GM18861 (cell line): ENCODE data around the gene SDF2.
"Not testable (repeated sequence)": the region's sequence is repeated elsewhere in the genome, so short reads cannot be mapped to it uniquely, and the experiment has no call there.

Source experiments
- ATAC-seq: cut with Tn5 transposase; IDR thresholded peaks from one replicate; pipeline ENCODE4 v1.9.1; 2021; ENCODE audit not compliant: unreplicated experiment

Gene SDF2

GRCh38 chr17:28635506-28635905, 26.2 kb downstream of the SDF2 start:
- no peak for ATAC-seq

- ATAC-seq, result no peak
Measured at GRCh38 chr17:28634206-28634865, 27.4 kb downstream of the SDF2 start.

- no peak for ATAC-seq
Measured at GRCh38 chr17:28626818-28627217, 34.9 kb downstream of the SDF2 start.

- ATAC-seq, result no peak
Measured at GRCh38 chr17:28624148-28624547, 37.6 kb downstream of the SDF2 start.

- no peak for ATAC-seq
Measured at GRCh38 chr17:28623696-28624095, 38.0 kb downstream of the SDF2 start.

GRCh38 chr17:28622186-28622585, 39.5 kb downstream of the SDF2 start:
- no peak for ATAC-seq

- no peak for ATAC-seq
Measured at GRCh38 chr17:28620010-28620409, 41.7 kb downstream of the SDF2 start.

GRCh38 chr17:28618464-28618863, 43.2 kb downstream of the SDF2 start:
- no peak for ATAC-seq

- no peak for ATAC-seq
Measured at GRCh38 chr17:28616281-28616680, 45.4 kb downstream of the SDF2 start.

GRCh38 chr17:28615260-28615940, 46.3 kb downstream of the SDF2 start:
- no peak for ATAC-seq

- no peak for ATAC-seq
Measured at GRCh38 chr17:28613931-28614381, 47.8 kb downstream of the SDF2 start, which contains the start of gene RSKR. TSS of gene RSKR (minus strand) at chr17:28614185. CDS start at chr17:28614161, 24 bp downstream.

GRCh38 chr17:28612936-28613872, 48.5 kb downstream of the SDF2 start:
- ATAC-seq, result no peak

- no peak for ATAC-seq
Measured at GRCh38 chr17:28612531-28612930, 49.2 kb downstream of the SDF2 start.

- no peak for ATAC-seq
Measured at GRCh38 chr17:28610376-28610775, 51.3 kb downstream of the SDF2 start.

- not testable (repeated sequence) for ATAC-seq
Measured at GRCh38 chr17:28604031-28604430, 57.7 kb downstream of the SDF2 start.

- peak; percentile 40 for ATAC-seq
Measured at GRCh38 chr17:28599311-28600184, 62.2 kb downstream of the SDF2 start.

GRCh38 chr17:28598799-28599310, 62.9 kb downstream of the SDF2 start, which contains the start of gene SPAG5:
TSS of gene SPAG5 (minus strand) at chr17:28599025. CDS start at chr17:28598946, 79 bp downstream.
- peak; percentile 72 for ATAC-seq

- no peak for ATAC-seq
Measured at GRCh38 chr17:28598389-28598788, 63.3 kb downstream of the SDF2 start.
